ENCODE results near the gene CELA2A. TPM values are rescaled to one million over a fixed set of nuclear protein-coding genes. Genes with fewer than 3 reads are reported as not detected.

CELA2A gene
- total RNA-seq, 2 experiments from 2014 or later = not detected

DNA sequence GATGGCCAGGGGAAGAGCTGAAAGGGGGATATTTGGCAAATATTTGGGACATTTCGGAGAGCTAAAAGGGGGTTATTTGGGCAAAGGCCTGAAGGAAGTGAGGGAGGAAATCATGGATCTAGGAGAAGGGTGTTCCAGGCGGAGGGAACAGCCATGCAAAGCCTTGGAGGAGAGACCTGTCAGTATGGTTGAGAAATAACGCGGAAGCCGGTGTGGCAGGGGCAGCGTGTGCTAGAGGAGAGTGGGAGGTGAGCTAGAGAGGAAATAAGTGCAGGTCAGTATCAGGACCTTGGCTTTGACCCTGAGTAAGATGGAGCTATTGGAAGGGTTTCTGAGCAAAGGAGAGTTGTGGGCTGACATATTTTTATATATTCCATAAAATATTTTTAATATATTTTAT lies 15.3 kb upstream of the CELA2A start:
- no peaks in the 10 kb centered on the region for H3K79me2 ChIP-seq (ENCODE audit: insufficient read depth, low read depth, low read length)
- POLR2A ChIA-PET = no interaction called here
- H3K9me3 ChIP-seq (ENCODE audit: low read length) = no peaks in the 10 kb centered on the region
- H3K4me1 ChIP-seq (ENCODE audit: insufficient read depth, low read length, poor library complexity, severe bottlenecking) = no peaks in the 10 kb centered on the region
- CTCF ChIA-PET (ENCODE audit: unreplicated experiment) = no interaction called here
- H3K4me3 ChIP-seq (ENCODE audit: low read depth, low read length, poor library complexity, severe bottlenecking) = no peak overlapping the region
- no peak for DNase-seq (ENCODE audit: low spot score)
- no peaks in the 10 kb centered on the region for H3K36me3 ChIP-seq (ENCODE audit: insufficient read depth, low read length)
- no TSS peak for BruUV-seq (replicated peaks)
- no peaks in the 10 kb centered on the region for H3K9me2 ChIP-seq (ENCODE audit: insufficient read depth, low read length)
- no peaks in the 10 kb centered on the region for H4K20me1 ChIP-seq (ENCODE audit: insufficient read depth, low read length)
- H3K4me2 ChIP-seq (ENCODE audit: low read length) = no peak overlapping the region
- TF ChIP-seq EZH2phosphoT487 (IDR thresholded peaks at IDR 0.05; ENCODE audit: borderline replicate concordance, low read depth, low read length) (no peak), CTCF (conservative IDR thresholded peaks at IDR 0.05; ENCODE audit: low read length) (no peak)
- intact Hi-C loops (cut with micrococcal nuclease; ENCODE audit: unreplicated experiment) = no loop called here
- H3K27ac ChIP-seq (ENCODE audit: low read depth, low read length, poor library complexity, severe bottlenecking) = no peak overlapping the region
- H2AFZ ChIP-seq (ENCODE audit: low read length) = no peak overlapping the region

DNA sequence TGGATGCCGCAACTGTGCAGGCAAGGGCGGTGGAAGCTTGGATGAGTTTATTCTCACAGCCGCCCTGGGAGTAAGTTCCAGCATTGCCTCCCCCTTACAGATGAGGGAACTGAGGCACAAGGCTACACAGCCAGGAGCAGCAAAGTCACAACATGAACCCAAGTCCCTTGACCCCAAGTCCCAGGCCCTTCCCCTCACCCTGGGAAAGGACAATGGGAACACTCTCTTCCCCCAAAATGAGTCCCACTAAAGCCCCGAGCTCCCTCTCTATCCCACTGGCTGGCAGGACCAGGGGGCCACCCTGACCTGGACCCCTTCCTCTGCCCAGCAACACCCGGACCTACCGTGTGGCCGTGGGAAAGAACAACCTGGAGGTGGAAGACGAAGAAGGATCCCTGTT lies 14.4 kb upstream of the CELA2A start:
- H3K36me3 ChIP-seq (ENCODE audit: insufficient read depth, low read length) = no peaks in the 10 kb centered on the region
- intact Hi-C loops (cut with micrococcal nuclease; ENCODE audit: unreplicated experiment) = no loop called here
- no peak overlapping the region for H3K4me2 ChIP-seq (ENCODE audit: low read length)
- no peaks in the 10 kb centered on the region for H3K4me1 ChIP-seq (ENCODE audit: insufficient read depth, low read length, poor library complexity, severe bottlenecking)
- no peaks in the 10 kb centered on the region for H4K20me1 ChIP-seq (ENCODE audit: insufficient read depth, low read length)
- ChIA-PET CTCF (ENCODE audit: unreplicated experiment) (no interaction called here), POLR2A (no interaction called here)
- no peak overlapping the region for H3K4me3 ChIP-seq (ENCODE audit: low read depth, low read length, poor library complexity, severe bottlenecking)
- no peak overlapping the region for H2AFZ ChIP-seq (ENCODE audit: low read length)
- no peaks in the 10 kb centered on the region for H3K9me2 ChIP-seq (ENCODE audit: insufficient read depth, low read length)
- H3K27ac ChIP-seq (ENCODE audit: low read depth, low read length, poor library complexity, severe bottlenecking) = no peak overlapping the region
- no peaks in the 10 kb centered on the region for H3K9me3 ChIP-seq (ENCODE audit: low read length)
- no TSS peak for BruUV-seq (replicated peaks)
- no peak for DNase-seq (ENCODE audit: low spot score)
- no peaks in the 10 kb centered on the region for H3K79me2 ChIP-seq (ENCODE audit: insufficient read depth, low read depth, low read length)
- TF ChIP-seq CTCF (conservative IDR thresholded peaks at IDR 0.05; ENCODE audit: low read length) (no peak), EZH2phosphoT487 (IDR thresholded peaks at IDR 0.05; ENCODE audit: borderline replicate concordance, low read depth, low read length) (no peak)

GRCh38 chr1:15442759-15443158 lies 13.8 kb upstream of the CELA2A start:
- BruUV-seq (replicated peaks) = no TSS peak
- no peaks in the 10 kb centered on the region for H3K9me2 ChIP-seq (ENCODE audit: insufficient read depth, low read length)
- no peak for TF ChIP-seq CTCF (conservative IDR thresholded peaks at IDR 0.05; ENCODE audit: low read length)
- no peak for TF ChIP-seq EZH2phosphoT487 (IDR thresholded peaks at IDR 0.05; ENCODE audit: borderline replicate concordance, low read depth, low read length)
- no peaks in the 10 kb centered on the region for H4K20me1 ChIP-seq (ENCODE audit: insufficient read depth, low read length)
- no peak for DNase-seq (ENCODE audit: low spot score)
- no peaks in the 10 kb centered on the region for H3K4me1 ChIP-seq (ENCODE audit: insufficient read depth, low read length, poor library complexity, severe bottlenecking)
- intact Hi-C loops (cut with micrococcal nuclease; ENCODE audit: unreplicated experiment) = no loop called here
- no peak overlapping the region for H3K4me3 ChIP-seq (ENCODE audit: low read depth, low read length, poor library complexity, severe bottlenecking)
- no peaks in the 10 kb centered on the region for H3K9me3 ChIP-seq (ENCODE audit: low read length)
- ChIA-PET POLR2A (no interaction called here), CTCF (ENCODE audit: unreplicated experiment) (no interaction called here)
- no peaks in the 10 kb centered on the region for H3K36me3 ChIP-seq (ENCODE audit: insufficient read depth, low read length)
- H3K79me2 ChIP-seq (ENCODE audit: insufficient read depth, low read depth, low read length) = no peaks in the 10 kb centered on the region
- no peak overlapping the region for H2AFZ ChIP-seq (ENCODE audit: low read length)
- no peak overlapping the region for H3K4me2 ChIP-seq (ENCODE audit: low read length)
- H3K27ac ChIP-seq (ENCODE audit: low read depth, low read length, poor library complexity, severe bottlenecking) = no peak overlapping the region
